DLD1 (cell line): ENCODE results near the gene NAPG.
"Not testable (repeated sequence)": the region's sequence is repeated elsewhere in the genome, so short reads cannot be mapped to it uniquely, and the experiment has no call there.

ENCODE experiments used
- in situ Hi-C: cut with HindIII; loops from 2 replicates; pipeline ENCODE4 v1.10.0; 2017; ENCODE audit warnings: low sequenced_read_pairs

NAPG gene

GRCh38 chr18:10574412-10574811, 48.6 kb downstream of the NAPG start:
- in situ Hi-C loops, result not testable (repeated sequence)

- in situ Hi-C loops, result not testable (repeated sequence)
These were observed 52.2 kb downstream of the NAPG start for GRCh38 chr18:10577842-10578572.

- in situ Hi-C loops, result not testable (repeated sequence)
These were observed 52.7 kb downstream of the NAPG start for GRCh38 chr18:10578573-10578899.

GRCh38 chr18:10579079-10579867, 53.4 kb downstream of the NAPG start:
- in situ Hi-C loops, result no loop called here

- in situ Hi-C loops, result no loop called here
These were observed 54.4 kb downstream of the NAPG start for GRCh38 chr18:10580215-10580614.

GRCh38 chr18:10585260-10585659, 59.4 kb downstream of the NAPG start:
- in situ Hi-C loops, result no loop called here

GRCh38 chr18:10588975-10589374, 63.1 kb downstream of the NAPG start:
- in situ Hi-C loops, result no loop called here

- in situ Hi-C loops, result no loop called here
These were observed 64.6 kb downstream of the NAPG start for GRCh38 chr18:10590412-10590811.

GRCh38 chr18:10591896-10592295, 66.1 kb downstream of the NAPG start:
- in situ Hi-C loops, result no loop called here

- in situ Hi-C loops, result not testable (repeated sequence)
These were observed 67.7 kb downstream of the NAPG start for GRCh38 chr18:10593366-10594022.

GRCh38 chr18:10595917-10596316, 70.1 kb downstream of the NAPG start:
- in situ Hi-C loops, result not testable (repeated sequence)

- in situ Hi-C loops, result not testable (repeated sequence)
These were observed 71.9 kb downstream of the NAPG start for GRCh38 chr18:10597695-10598094.

- in situ Hi-C loops, result not testable (repeated sequence)
These were observed 74.9 kb downstream of the NAPG start for GRCh38 chr18:10600701-10601100.
